ENCODE data around the gene NACC2. TPM values are rescaled to one million over a fixed set of nuclear protein-coding genes. Genes with fewer than 3 reads are reported as not detected.
A peak's percentile ranks its signal among the peaks of the same experiment; 100 is the strongest.

NACC2 gene
- total and polyA plus RNA-seq, 2 donors (not counting 3 experiments of a cell fraction or from before 2014, with no cell fraction given): 15.8 to 27.1 TPM

DNA sequence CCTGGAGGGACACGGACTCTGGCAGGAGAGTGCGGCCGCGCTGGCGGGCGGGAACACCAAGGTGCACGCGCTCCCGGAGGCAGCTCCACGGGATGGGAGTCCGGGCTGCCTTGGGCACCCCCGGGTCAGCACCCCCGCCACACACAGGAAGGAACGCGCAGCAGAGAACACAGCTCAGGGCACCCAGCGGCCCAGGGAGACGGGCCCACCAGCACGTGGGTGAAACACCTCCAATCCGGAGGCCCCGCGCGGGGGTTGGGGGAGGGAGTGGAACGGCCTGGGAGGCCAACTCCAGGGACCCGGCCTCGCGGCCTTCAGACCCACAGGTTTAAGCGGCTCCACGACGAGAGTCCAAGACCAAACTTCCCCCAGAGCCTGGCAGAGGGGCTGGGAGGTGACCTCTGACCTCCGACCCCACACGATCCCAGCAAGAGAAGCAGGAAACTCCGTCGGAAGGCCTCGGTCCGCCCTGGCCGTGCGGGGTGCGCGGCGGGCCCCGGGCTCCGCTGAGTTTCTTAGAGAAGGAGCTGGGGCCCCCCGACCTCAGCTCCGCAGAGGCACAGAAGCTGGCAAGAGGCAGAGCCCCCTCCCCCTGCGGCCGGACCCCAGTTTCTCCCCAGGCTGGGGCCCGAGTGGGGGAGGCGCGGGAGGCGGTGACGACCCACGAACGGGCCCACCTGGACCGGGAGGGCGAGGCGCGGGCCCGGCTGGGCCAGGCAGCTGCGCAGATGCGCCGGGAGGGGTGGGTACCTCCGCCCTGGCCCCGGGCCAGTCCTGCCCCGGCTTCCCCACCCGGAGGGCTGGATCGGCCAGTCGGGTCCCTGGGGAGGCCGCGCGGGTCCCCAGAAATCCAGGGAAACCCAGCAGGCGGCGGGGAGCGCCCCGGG lies 851 bp downstream of the NACC2 start:
- FAIRE-seq (peak; percentile 48), DNase-seq (ENCODE audit: low read depth, low spot score) (peak; percentile 33)
- Histone ChIP-seq H3K27ac (ENCODE audit: insufficient read depth, low read depth, low read length) (peak overlapping the region; percentile 64), H3K4me2 (ENCODE audit: insufficient read depth, low read length) (peak overlapping the region; percentile 86), H3K4me3 (replicated peaks in 1 of 3; ENCODE audit: insufficient read depth in 1 of 3, low read depth in 1 of 3, low read length in 3 of 3) (peak overlapping the region; percentile 58 to 86 (median 68)), H3K36me3 (ENCODE audit: control insufficient read depth in 2 of 2, extremely low read depth in 1 of 2, insufficient read depth in 2 of 2, low read length in 2 of 2) (no peaks in the 10 kb centered on the region), H4K20me1 (replicated peaks; ENCODE audit: control insufficient read depth, extremely low read depth, insufficient read depth, low read length) (no peaks in the 10 kb centered on the region), H3K9me1 (replicated peaks; ENCODE audit: control insufficient read depth, extremely low read depth, insufficient read depth, low read length) (no peaks in the 10 kb centered on the region), H2AFZ (ENCODE audit: low read depth, low read length) (no peak overlapping the region), H3K27me3 (ENCODE audit: control insufficient read depth in 2 of 2, insufficient read depth in 2 of 2, low read length in 2 of 2) (no peaks in the 10 kb centered on the region), H3K79me2 (ENCODE audit: control insufficient read depth, insufficient read depth, low read length) (peaks cover 53% of the 10 kb centered on the region), H3K9me3 (replicated peaks; ENCODE audit: control insufficient read depth, insufficient read depth, low read length) (no peaks in the 10 kb centered on the region), H3K4me1 (ENCODE audit: control insufficient read depth, extremely low read depth, insufficient read depth, low read length) (peaks cover 19% of the 10 kb centered on the region), H3K9ac (replicated peaks; ENCODE audit: extremely low read depth, insufficient read depth, low read length) (peak overlapping the region; percentile 82)
- intact Hi-C loops (cut with micrococcal nuclease) (loop anchor here (2.0 to 5.0 kb wide), 2 partner anchors 41 to 1652 kb away; no protein-coding TSS in a partner anchor), dilution Hi-C loops (cut with MboI; ENCODE audit: extremely low pct_ligation_motif_present, low sequenced_read_pairs) (no loop called here)
- TF ChIP-seq POLR2A (IDR thresholded peaks at IDR 0.05; ENCODE audit: low read depth, low read length) (peak; percentile 17), FOS (IDR thresholded peaks at IDR 0.05; ENCODE audit: borderline replicate concordance, insufficient read depth, low read length) (no peak)
- TF ChIP-seq, protein P1, sequence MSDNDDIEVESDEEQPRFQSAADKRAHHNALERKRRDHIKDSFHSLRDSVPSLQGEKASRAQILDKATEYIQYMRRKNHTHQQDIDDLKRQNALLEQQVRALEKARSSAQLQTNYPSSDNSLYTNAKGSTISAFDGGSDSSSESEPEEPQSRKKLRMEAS (IDR thresholded peaks at IDR 0.05; ENCODE audit: insufficient read depth, insufficient read length): peak; percentile 42
- POLR2A ChIA-PET: no interaction called here
- CTCF ChIA-PET: interaction anchor here (0.9 to 2.3 kb wide), 4 partner anchors 24 to 128 kb away, joined by 4 to 16 read pairs (median 10); partner anchors contain the start of gene TMEM250
- BruUV-seq (replicated peaks): no TSS peak

DNA sequence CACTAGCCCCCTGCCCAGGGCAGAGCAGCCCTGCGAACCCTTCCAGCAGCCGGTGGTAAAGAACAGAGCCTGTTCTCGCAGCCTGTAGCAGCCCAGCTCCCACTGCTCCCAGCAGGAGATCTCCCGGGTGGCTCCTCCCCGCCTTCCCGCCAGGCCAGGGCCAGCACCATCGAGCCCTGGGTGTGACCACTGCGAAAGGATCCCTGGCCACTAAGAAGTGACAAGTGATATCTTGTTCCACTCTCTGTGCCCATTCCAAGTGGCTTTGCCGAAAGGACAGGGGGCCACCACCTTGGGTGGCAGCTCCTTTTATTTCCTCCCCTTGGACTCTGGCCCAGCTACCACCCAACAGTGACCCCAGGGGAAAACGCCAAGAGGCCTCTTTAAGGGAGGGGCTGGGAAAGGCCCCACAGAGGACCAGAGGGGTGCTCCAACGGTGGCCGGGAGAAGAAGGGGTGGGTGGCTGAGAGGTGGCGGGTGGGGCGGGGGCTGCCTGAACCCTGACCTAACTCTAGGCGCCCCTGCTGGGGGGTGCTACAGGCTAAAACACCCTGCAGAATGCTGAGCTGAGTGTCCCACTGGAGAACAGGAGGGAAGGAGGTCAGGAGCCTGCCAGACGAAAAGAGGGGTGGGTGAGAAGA lies 1.6 kb downstream of the NACC2 start:
- no peak overlapping the region for H2AFZ ChIP-seq (ENCODE audit: low read depth, low read length)
- H3K4me3 ChIP-seq (replicated peaks in 1 of 3; ENCODE audit: insufficient read depth in 1 of 3, low read depth in 1 of 3, low read length in 3 of 3): peak overlapping the region; percentile 58 to 86 (median 68)
- no peaks in the 10 kb centered on the region for H3K27me3 ChIP-seq (ENCODE audit: control insufficient read depth in 2 of 2, insufficient read depth in 2 of 2, low read length in 2 of 2)
- peaks cover 60% of the 10 kb centered on the region for H3K79me2 ChIP-seq (ENCODE audit: control insufficient read depth, insufficient read depth, low read length)
- H3K4me1 ChIP-seq (ENCODE audit: control insufficient read depth, extremely low read depth, insufficient read depth, low read length): peaks cover 19% of the 10 kb centered on the region
- FAIRE-seq (peak; percentile 70), DNase-seq (ENCODE audit: low read depth, low spot score) (no peak)
- BruUV-seq (replicated peaks): TSS peak; percentile 15
- no peaks in the 10 kb centered on the region for H4K20me1 ChIP-seq (replicated peaks; ENCODE audit: control insufficient read depth, extremely low read depth, insufficient read depth, low read length)
- ChIA-PET CTCF (interaction anchor here (2.1 to 2.3 kb wide), 3 partner anchors 25 to 125 kb away, joined by 7 to 16 read pairs (median 13); partner anchors contain the start of gene TMEM250), POLR2A (no interaction called here)
- TF ChIP-seq POLR2A (IDR thresholded peaks at IDR 0.05; ENCODE audit: low read depth, low read length): no peak
- TF ChIP-seq POLR2AphosphoS5 (IDR thresholded peaks at IDR 0.05; ENCODE audit: insufficient read depth, low read depth, low read length): no peak
- dilution Hi-C loops (cut with MboI; ENCODE audit: extremely low pct_ligation_motif_present, low sequenced_read_pairs): no loop called here
- H3K36me3 ChIP-seq (ENCODE audit: control insufficient read depth in 2 of 2, extremely low read depth in 1 of 2, insufficient read depth in 2 of 2, low read length in 2 of 2): no peaks in the 10 kb centered on the region
- peak overlapping the region; percentile 23 for H3K27ac ChIP-seq (ENCODE audit: insufficient read depth, low read depth, low read length)
- H3K9me1 ChIP-seq (replicated peaks; ENCODE audit: control insufficient read depth, extremely low read depth, insufficient read depth, low read length): no peaks in the 10 kb centered on the region
- peak overlapping the region; percentile 86 for H3K4me2 ChIP-seq (ENCODE audit: insufficient read depth, low read length)
- H3K9me3 ChIP-seq (replicated peaks; ENCODE audit: control insufficient read depth, insufficient read depth, low read length): no peaks in the 10 kb centered on the region
- H3K9ac ChIP-seq (replicated peaks; ENCODE audit: extremely low read depth, insufficient read depth, low read length): peak overlapping the region; percentile 82
- intact Hi-C loops (cut with micrococcal nuclease): loop anchor here (5.0 kb wide), 1 partner anchor 1651 kb away; no protein-coding TSS in a partner anchor
